ENCODE measurements around the gene EVA1A. TPM values are rescaled to one million over a fixed set of nuclear protein-coding genes. Genes with fewer than 3 reads are reported as not detected.

The EVA1A gene, protein sequence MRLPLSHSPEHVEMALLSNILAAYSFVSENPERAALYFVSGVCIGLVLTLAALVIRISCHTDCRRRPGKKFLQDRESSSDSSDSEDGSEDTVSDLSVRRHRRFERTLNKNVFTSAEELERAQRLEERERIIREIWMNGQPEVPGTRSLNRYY
- 12.3 to 18.2 TPM (median 14.5 TPM) in 5 replicates for total RNA-seq (2022; extraction: Qiagen RNA extraction; ENCODE audit: low read depth)

DNA sequence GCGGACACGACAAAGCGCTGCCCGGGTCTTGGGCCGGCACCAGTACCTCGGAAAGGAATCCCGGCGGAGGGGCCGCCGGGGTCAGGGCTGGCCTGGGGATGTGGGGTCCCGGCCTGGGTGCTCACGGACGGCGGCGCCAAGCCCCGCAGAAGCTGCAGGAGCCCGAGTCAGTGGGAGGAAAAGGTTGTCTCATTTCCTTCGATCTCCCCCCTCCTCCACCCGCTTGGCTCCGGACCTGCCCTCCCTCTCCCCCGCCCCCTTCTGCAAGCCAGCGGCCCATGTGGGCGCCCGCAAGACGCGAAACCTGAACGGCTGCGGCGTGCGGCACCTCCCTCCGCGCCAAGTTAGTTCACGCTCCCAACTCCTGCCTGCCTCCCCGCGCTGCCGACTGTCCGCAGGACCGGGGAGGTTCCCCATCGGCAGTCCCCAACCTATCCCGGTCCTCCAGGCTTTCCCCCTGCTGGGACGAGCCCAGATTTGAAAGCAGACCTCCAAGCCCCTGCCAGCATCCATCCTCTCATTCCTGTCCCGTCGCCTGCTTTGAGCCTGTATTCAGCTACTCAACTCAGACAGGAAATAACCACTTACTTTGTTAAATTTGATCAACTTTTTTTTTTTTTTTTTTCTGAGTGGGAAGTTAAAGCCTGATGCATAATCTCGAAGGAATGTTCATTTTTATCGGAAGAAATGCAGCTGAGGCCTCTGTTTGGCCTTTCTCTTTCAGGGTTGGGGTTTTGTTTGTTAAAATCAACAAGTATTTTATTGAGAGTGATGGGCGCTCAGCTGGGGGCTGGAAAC lies at the start of gene EVA1A:
Gene EVA1A, minus strand, starts transcription at position 172 of the 798 bp plus-strand sequence. CDS start 42,799 bp downstream, outside the sequence.

Other genes starting within 250 kb of the EVA1A start
- gene MRPL19, start 85.8 kb upstream of the EVA1A start, total RNA-seq (2022; extraction: Qiagen RNA extraction; ENCODE audit: low read depth): 67.1 to 79.2 TPM (median 76.3 TPM) in 5 replicates
- 13.5 to 18.9 TPM (median 16.8 TPM) in 5 replicates for gene GCFC2, start 150.0 kb upstream of the EVA1A start, total RNA-seq (2022; extraction: Qiagen RNA extraction; ENCODE audit: low read depth)